Duodenal mucosa (tissue), 2 donors: ENCODE measurements around the gene IRF7.
A peak's percentile ranks its signal among the peaks of the same experiment; 100 is the strongest.

Source experiments
- H3K27ac ChIP-seq: one replicate; pipeline ENCODE4 v1.7.0; 2013; ENCODE audit warnings: low read depth, low read length
- H3K27me3 ChIP-seq, 2 donors: one replicate each; pipeline ENCODE4 v1.7.0; 2013; ENCODE audit warnings: low read length in 2 of 2, control low read depth in 1 of 2; ENCODE audit not compliant: insufficient read depth in 2 of 2, control insufficient read depth in 1 of 2
- H3K36me3 ChIP-seq, 2 donors: one replicate each; pipeline ENCODE4 v1.7.0; 2013; ENCODE audit warnings: low read length in 2 of 2, control low read depth in 1 of 2; ENCODE audit not compliant: insufficient read depth in 2 of 2, control insufficient read depth in 1 of 2
- H3K4me1 ChIP-seq, 2 donors: one replicate each; pipeline ENCODE4 v1.7.0; 2013; ENCODE audit warnings: low read length in 2 of 2, control low read depth in 1 of 2; ENCODE audit not compliant: insufficient read depth in 2 of 2, control insufficient read depth in 1 of 2
- H3K4me3 ChIP-seq, 2 donors: one replicate each; pipeline ENCODE4 v1.7.0; 2013; ENCODE audit warnings: low read length in 2 of 2, low read depth in 1 of 2
- H3K9ac ChIP-seq, 2 donors: one replicate each; pipeline ENCODE4 v1.7.0; 2013; ENCODE audit warnings: low read length in 2 of 2, low read depth in 1 of 2
- H3K9me3 ChIP-seq, 2 donors: one replicate each; pipeline ENCODE4 v1.7.0; 2013; ENCODE audit warnings: low read length in 2 of 2, control low read depth in 1 of 2; ENCODE audit not compliant: control insufficient read depth in 1 of 2

Gene IRF7

GRCh38 chr11:621838-622237 lies 6.1 kb upstream of the IRF7 start:
- Histone ChIP-seq H3K27ac (no peak overlapping the region), H3K9ac (no peak overlapping the region), H3K4me3 (no peak overlapping the region), H3K9me3 (no peaks in the 10 kb centered on the region), H3K27me3 (no peaks in the 10 kb centered on the region), H3K4me1 (peaks cover 10 to 15% of the 10 kb centered on the region in 2 donors), H3K36me3 (peaks cover 6 to 25% of the 10 kb centered on the region in 2 donors)

- H3K4me3 ChIP-seq: no peak overlapping the region
- no peak overlapping the region for H3K27ac ChIP-seq
- H3K9ac ChIP-seq: no peak overlapping the region
- no peaks in the 10 kb centered on the region for H3K27me3 ChIP-seq
- H3K4me1 ChIP-seq: peaks cover 12 to 15% of the 10 kb centered on the region in 2 donors
- H3K36me3 ChIP-seq: peaks cover 6 to 25% of the 10 kb centered on the region in 2 donors
- H3K9me3 ChIP-seq: no peaks in the 10 kb centered on the region
Observed at GRCh38 chr11:620935-621814, 5.4 kb upstream of the IRF7 start.

- no peaks in the 10 kb centered on the region for H3K9me3 ChIP-seq
- peaks cover 6 to 13% of the 10 kb centered on the region in 2 donors for H3K4me1 ChIP-seq
- H3K9ac ChIP-seq: no peak overlapping the region
- no peak overlapping the region for H3K27ac ChIP-seq
- H3K4me3 ChIP-seq: no peak overlapping the region
- no peaks in the 10 kb centered on the region for H3K27me3 ChIP-seq
- peaks cover 6 to 25% of the 10 kb centered on the region in 2 donors for H3K36me3 ChIP-seq
Observed at GRCh38 chr11:620201-620600, 4.5 kb upstream of the IRF7 start.

GRCh38 chr11:619628-620050 lies 3.9 kb upstream of the IRF7 start:
- peaks cover 11 to 19% of the 10 kb centered on the region in 2 donors for H3K4me1 ChIP-seq
- H3K36me3 ChIP-seq: peaks cover 6 to 25% of the 10 kb centered on the region in 2 donors

GRCh38 chr11:618856-619627 lies 3.3 kb upstream of the IRF7 start:
- no peaks in the 10 kb centered on the region for H3K9me3 ChIP-seq
- H3K27me3 ChIP-seq: no peaks in the 10 kb centered on the region
- H3K9ac ChIP-seq: no peak overlapping the region
- H3K4me1 ChIP-seq: peaks cover 17 to 25% of the 10 kb centered on the region in 2 donors
- peaks cover 6 to 31% of the 10 kb centered on the region in 2 donors for H3K36me3 ChIP-seq
- H3K27ac ChIP-seq: no peak overlapping the region
- H3K4me3 ChIP-seq: no peak overlapping the region

More at GRCh38 chr11:619628-620050, 3.9 kb upstream of the IRF7 start:
- H3K4me3 ChIP-seq: no peak overlapping the region
- H3K27ac ChIP-seq: no peak overlapping the region
- H3K27me3 ChIP-seq: no peaks in the 10 kb centered on the region
- no peak overlapping the region for H3K9ac ChIP-seq
- H3K9me3 ChIP-seq: no peaks in the 10 kb centered on the region

GRCh38 chr11:617912-618682 lies 2.3 kb upstream of the IRF7 start:
- Histone ChIP-seq H3K36me3 (peaks cover 8 to 34% of the 10 kb centered on the region in 2 donors), H3K9me3 (no peaks in the 10 kb centered on the region), H3K4me3 (no peak overlapping the region), H3K27ac (no peak overlapping the region), H3K4me1 (peaks cover 24 to 29% of the 10 kb centered on the region in 2 donors), H3K9ac (no peak overlapping the region), H3K27me3 (no peaks in the 10 kb centered on the region)

GRCh38 chr11:617199-617911 lies 1.6 kb upstream of the IRF7 start:
- no peak overlapping the region for H3K27ac ChIP-seq
- H3K4me1 ChIP-seq: peaks cover 32 to 36% of the 10 kb centered on the region in 2 donors
- H3K9me3 ChIP-seq: no peaks in the 10 kb centered on the region
- H3K4me3 ChIP-seq: no peak overlapping the region
- peaks cover 12 to 41% of the 10 kb centered on the region in 2 donors for H3K36me3 ChIP-seq
- no peak overlapping the region for H3K9ac ChIP-seq
- no peaks in the 10 kb centered on the region for H3K27me3 ChIP-seq

GRCh38 chr11:616320-617198 lies 809 bp upstream of the IRF7 start:
- peak overlapping the region; percentile 80 to 82 for H3K4me3 ChIP-seq

More at GRCh38 chr11:616320-617198, 809 bp upstream of the IRF7 start:
- Histone ChIP-seq H3K27ac (peak overlapping the region; percentile 32), H3K9me3 (no peaks in the 10 kb centered on the region), H3K4me1 (peaks cover 37 to 43% of the 10 kb centered on the region in 2 donors), H3K36me3 (peaks cover 13 to 47% of the 10 kb centered on the region in 2 donors), H3K9ac (peak overlapping the region; percentile 28 to 97), H3K27me3 (no peaks in the 10 kb centered on the region)
